Hair follicular keratinocyte (primary cell): ENCODE measurements around the gene ARRDC5. TPM values are rescaled to one million over a fixed set of nuclear protein-coding genes. Genes with fewer than 3 reads are reported as not detected.

Experiments used
- total RNA-seq: library from RNA; depleted of rRNA; stranded (reverse); fragments of >200 nt; gene quantifications from 2 replicates; pipeline ENCODE4 v1.2.3, GENCODE V29; 2015

Gene ARRDC5
- not detected in 2 replicates for total RNA-seq

GRCh38 chr19:4902796-4903195 is at the start of gene ARRDC5:
ARRDC5 (minus strand) TSS chr19:4902896; CDS start chr19:4902825, 71 bp downstream.

DNA sequence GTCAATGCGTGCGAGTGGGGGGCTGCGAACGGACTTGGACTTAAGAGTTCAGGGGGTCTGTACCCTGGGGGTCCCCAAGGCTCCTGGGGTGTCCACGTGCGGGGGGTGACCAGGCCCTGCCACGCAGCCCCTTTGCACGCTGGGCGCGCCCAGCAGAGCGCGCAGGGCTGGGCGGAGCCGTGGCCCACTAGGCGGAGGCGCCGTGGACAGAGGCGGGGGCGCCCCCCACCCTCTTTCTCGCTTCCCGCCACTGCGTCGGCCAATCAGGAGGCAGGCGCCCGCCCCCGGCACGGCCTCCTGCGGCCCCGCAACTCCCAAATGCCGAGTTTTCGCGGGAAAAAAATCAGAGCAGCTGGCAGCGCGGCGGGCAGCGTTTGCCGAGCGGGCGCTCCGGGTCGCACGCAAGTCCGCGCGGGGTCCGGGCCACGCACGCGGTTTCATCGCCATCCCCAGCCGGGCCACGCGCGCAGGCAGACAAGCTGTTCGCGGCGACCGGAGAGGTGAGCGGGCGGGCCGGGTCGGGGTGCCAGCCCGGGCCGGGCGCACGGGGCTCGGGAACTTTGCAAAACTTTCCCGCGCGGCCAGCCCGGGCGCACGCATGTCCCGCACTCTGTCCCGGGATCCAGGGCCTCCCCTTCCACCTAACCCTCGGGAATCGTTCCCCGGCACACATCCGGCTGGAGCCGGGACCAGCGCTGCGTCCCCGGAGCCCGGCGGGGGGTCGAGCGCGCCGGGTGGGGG is 6.6 kb upstream of the ARRDC5 start, which contains the start of gene UHRF1:
Gene UHRF1, plus strand, starts transcription at position 346 of the 741 bp plus-strand sequence. CDS start 1,385 bp downstream, outside the sequence.

DNA sequence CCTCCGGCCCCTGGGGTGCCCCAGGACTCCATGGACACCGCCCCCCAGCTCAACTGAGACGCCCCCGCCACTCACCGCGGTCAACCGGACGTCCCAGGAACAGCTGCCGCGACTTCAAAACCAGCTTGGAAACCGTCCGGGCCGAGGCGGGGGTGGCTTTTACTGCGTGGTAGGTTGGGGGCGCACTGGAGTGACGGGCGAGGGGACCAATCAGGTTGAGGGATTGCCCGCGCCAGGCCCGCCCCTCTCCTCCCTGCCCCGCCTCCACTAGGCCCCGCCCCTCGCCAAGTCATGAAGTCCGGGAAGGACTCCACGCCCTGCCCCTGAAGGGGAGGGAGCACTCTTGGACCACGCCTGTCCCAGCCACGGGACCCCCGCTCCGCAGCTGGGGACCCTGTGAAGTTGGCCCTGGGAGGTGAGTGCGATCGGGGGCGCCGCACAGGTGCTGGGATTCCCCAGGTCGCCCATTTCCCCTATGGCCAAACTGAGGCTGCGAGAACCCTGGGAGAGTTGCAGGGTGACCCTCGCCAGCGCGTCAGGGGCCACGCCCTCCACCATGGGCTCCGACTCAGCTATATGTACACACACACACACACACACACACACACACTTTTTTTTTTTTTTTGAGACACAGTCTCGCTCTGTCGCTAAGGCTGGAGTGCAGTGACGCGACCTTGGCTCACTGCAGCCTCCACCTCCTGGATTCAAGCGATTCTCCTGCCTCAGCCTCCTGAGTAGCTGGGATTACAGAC is 35.0 kb downstream of the ARRDC5 start, which contains the start of gene PLIN3:
Gene PLIN3, minus strand, starts transcription at position 134 of the 752 bp plus-strand sequence. CDS start 6,273 bp downstream, outside the sequence.

Other genes with a start within 250 kb of the ARRDC5 start
- gene MYDGF, start 232.6 kb downstream of the ARRDC5 start, total RNA-seq = 130 and 196 TPM in 2 replicates
- 90.5 and 153 TPM in 2 replicates for gene DPP9, start 179.1 kb downstream of the ARRDC5 start, total RNA-seq
- 13.7 and 18.5 TPM in 2 replicates for gene FEM1A, start 111.2 kb downstream of the ARRDC5 start, total RNA-seq
- 4.9 and 10.1 TPM in 2 replicates for gene TICAM1, start 71.2 kb downstream of the ARRDC5 start, total RNA-seq
- 91.7 and 98.0 TPM in 2 replicates for gene PLIN3, start 35.2 kb downstream of the ARRDC5 start, total RNA-seq
- 14.8 and 49.4 TPM in 2 replicates for gene UHRF1, start 6.6 kb upstream of the ARRDC5 start, total RNA-seq
- gene KDM4B, start 66.2 kb upstream of the ARRDC5 start, total RNA-seq = 7.2 and 13.1 TPM in 2 replicates